GM12891 (cell line): ENCODE data around the gene GPR65.

Experiments
- POLR2A ChIP-seq: IDR thresholded peaks from 2 replicates; pipeline ENCODE4 v1.6.1; 2011; ENCODE audit warnings: low read depth, low read length, control low read depth
- POLR2AphosphoS5 ChIP-seq: IDR thresholded peaks from 2 replicates; pipeline ENCODE4 v1.6.1; 2011; ENCODE audit warnings: low read depth, low read length, control low read depth
- SPI1 ChIP-seq: IDR thresholded peaks from 2 replicates; pipeline ENCODE4 v1.6.1; 2011; ENCODE audit warnings: low read depth, low read length, control low read depth

GRCh38 chr14:88012495-88012894, 7.6 kb downstream of the GPR65 start:
- no peak for TF ChIP-seq POLR2A
- no peak for TF ChIP-seq SPI1
- no peak for TF ChIP-seq POLR2AphosphoS5
